Coronary artery (tissue), 2 donors: ENCODE measurements around the gene KIAA2012.
A peak's percentile ranks its signal among the peaks of the same experiment; 100 is the strongest.
"Not testable (repeated sequence)": the region's sequence is repeated elsewhere in the genome, so short reads cannot be mapped to it uniquely, and the experiment has no call there.

ENCODE experiments used
- DNase-seq: peaks from one replicate; pipeline ENCODE4 v3.0.0-alpha.2; 2017; ENCODE audit warnings: low spot score
- H3K27ac ChIP-seq, 2 donors: fragments of 200-600 bp; sonication (generic); one replicate each; pipeline ENCODE4 v1.5.1; 2016 to 2019
- H3K4me3 ChIP-seq: fragments of 200-600 bp; sonication (generic); 2 replicates; pipeline ENCODE4 v1.5.1; 2016; ENCODE audit warnings: mild to moderate bottlenecking, moderate library complexity
- TF ChIP-seq, protein P1 (sequence below): fragments of 200-600 bp; sonication (generic); IDR thresholded peaks from one replicate; pipeline ENCODE4 v1.5.1; 2019; ENCODE audit warnings: antibody characterized with exemption

KIAA2012 gene

DNA sequence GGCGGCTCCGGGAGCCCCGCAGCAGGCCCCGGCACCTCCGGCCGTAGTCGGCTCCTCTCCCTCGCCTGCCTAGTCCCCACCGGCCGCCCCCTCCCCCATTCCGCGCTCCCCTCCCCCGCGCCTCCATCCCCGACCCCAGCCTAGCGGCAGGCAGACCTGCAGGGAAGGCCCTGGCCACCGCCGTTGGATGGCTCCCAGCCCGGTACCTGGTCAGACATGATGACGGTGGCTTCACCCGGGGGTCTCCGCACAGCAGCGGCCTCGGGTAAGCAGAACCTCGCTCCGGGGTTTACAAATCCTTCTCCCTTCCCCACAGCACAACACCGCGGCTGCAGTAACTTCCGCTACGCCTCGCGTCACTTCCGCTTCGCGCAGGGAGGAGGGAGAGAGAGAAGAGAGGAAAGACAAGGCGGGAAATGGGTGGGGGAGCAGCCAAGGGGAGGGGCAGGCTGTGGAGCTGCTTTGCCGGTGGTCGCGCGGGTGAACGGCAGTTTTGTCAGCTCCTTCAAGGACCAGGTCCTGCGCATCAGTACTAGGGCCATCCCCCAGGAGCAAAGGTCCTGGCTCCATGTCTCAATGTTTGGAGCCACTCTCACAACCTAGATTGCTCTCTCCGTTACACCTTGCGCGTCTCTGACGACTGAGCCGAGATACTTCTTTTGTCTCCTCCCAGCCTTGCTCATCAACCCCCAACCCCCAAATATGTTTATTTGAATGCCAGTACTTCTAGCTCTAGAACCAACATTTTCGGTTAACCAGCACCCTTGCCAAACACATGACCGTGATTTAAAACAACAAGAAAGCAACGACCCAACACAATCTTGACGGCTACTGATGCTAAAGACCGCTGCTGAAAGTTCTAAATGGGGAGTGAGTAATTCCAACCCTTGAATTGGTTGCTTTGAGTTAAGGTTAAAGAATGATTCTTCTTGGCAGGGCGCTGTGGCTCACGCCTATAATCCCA, 165.5 kb downstream of the KIAA2012 start, which contains the start of gene SUMO1:
Gene SUMO1 (minus strand): TSS at position 364 of the 964 bp plus-strand sequence. CDS start 146 bp downstream, at position 218.
- peak; percentile 89 for DNase-seq
- Histone ChIP-seq H3K27ac (peak within 1 kb of the TSS; percentile 93 to 97), H3K4me3 (peak within 1 kb of the TSS; percentile 98)
- TF ChIP-seq, protein P1, sequence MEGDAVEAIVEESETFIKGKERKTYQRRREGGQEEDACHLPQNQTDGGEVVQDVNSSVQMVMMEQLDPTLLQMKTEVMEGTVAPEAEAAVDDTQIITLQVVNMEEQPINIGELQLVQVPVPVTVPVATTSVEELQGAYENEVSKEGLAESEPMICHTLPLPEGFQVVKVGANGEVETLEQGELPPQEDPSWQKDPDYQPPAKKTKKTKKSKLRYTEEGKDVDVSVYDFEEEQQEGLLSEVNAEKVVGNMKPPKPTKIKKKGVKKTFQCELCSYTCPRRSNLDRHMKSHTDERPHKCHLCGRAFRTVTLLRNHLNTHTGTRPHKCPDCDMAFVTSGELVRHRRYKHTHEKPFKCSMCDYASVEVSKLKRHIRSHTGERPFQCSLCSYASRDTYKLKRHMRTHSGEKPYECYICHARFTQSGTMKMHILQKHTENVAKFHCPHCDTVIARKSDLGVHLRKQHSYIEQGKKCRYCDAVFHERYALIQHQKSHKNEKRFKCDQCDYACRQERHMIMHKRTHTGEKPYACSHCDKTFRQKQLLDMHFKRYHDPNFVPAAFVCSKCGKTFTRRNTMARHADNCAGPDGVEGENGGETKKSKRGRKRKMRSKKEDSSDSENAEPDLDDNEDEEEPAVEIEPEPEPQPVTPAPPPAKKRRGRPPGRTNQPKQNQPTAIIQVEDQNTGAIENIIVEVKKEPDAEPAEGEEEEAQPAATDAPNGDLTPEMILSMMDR = no peak

DNA sequence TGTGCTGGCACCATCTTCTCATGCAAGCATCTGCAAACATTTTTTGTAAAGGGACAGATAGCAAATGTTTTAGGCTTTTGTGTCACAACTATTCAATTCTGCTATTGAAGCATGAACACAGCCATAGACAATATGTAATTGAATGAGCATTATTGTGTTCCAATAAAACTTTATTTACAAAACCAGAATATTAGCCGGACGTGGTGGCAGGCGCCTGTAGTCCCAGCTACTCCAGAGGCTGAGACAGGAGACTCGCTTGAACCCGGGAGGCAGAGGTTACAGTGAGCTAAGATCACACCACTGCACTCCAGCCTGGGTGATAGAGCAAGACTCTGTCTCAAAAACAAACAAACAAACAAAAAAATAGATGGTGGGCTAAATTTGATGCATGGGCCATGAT, 174.7 kb downstream of the KIAA2012 start:
- DNase-seq, H3K27ac ChIP-seq, H3K4me3 ChIP-seq: not testable (repeated sequence)

DNA sequence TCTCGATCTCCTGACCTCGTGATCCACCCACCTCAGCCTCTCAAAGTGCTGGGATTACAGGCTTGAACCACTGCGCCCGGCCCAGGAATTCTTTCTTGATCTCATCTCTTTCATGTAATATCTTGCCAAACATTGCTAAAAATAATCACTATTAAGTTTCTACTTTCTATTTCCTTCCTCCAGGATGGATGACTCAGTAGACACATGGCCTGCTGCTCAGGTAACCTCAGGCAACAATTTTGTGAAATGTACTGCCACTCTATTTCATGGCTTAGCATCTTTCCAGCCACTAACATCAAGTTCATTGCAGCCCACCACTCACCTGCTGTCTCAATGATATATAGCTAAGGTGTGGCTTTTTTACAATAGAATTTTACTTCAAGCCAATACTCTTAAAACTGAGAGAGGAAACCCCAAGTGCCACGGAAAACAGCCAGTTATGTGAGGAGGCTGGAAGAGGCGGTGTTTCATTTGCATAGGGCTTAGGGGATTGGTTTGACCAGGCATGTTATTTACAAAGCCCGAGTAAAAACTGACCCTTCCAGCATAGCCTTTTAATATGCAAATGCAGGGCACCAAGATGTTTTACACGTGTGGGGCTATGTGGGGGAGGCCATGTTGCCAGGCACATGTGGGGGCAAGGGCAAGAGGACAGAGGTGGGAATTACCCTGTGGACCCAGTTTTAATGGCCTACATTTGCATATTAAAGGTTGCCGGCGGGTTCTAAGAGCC, 176.6 kb downstream of the KIAA2012 start:
- TF ChIP-seq, protein P1 = no peak
- Histone ChIP-seq H3K27ac (no peak overlapping the region), H3K4me3 (no peak overlapping the region)
- DNase-seq = no peak

DNA sequence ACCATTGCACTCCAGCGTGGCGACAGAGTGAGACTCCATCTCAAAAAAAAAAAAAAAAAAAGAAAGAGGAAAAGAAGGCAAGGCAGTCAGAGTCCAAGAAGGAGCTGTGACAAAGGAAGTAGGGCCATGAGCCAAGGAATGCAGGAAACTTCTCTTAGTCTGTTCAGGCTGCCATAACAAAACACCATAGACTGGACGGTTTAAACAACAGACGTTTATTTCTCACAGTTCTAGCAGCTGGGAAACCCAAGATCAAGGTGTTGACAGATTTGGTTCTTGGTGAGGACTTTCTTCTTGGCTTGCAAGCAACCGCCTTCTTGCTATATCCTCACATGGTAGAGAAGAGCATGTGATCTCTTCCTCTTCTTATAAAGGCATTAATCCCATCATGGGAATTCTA, 178.4 kb downstream of the KIAA2012 start:
- H3K27ac ChIP-seq = no peak overlapping the region
- no peak for DNase-seq
- TF ChIP-seq, protein P1 = no peak
- no peak overlapping the region for H3K4me3 ChIP-seq
